Mucosa of stomach (tissue), 1 donor: ENCODE data around the gene NOVA2.

Experiments
- H3K27me3 ChIP-seq: one replicate; pipeline ENCODE4 v1.7.0; 2013; ENCODE audit warnings: mild to moderate bottlenecking, low read length; ENCODE audit not compliant: control insufficient read depth, insufficient read depth
- H3K36me3 ChIP-seq: one replicate; pipeline ENCODE4 v1.7.0; 2013; ENCODE audit warnings: low read length; ENCODE audit not compliant: control insufficient read depth, insufficient read depth
- H3K4me1 ChIP-seq: one replicate; pipeline ENCODE4 v1.7.0; 2013; ENCODE audit warnings: mild to moderate bottlenecking, low read length; ENCODE audit not compliant: control insufficient read depth, insufficient read depth
- H3K4me3 ChIP-seq: one replicate; pipeline ENCODE4 v1.7.0; 2013; ENCODE audit warnings: low read length
- H3K9ac ChIP-seq: one replicate; pipeline ENCODE4 v1.7.0; 2013; ENCODE audit warnings: mild to moderate bottlenecking, low read length, moderate library complexity
- H3K9me3 ChIP-seq: one replicate; pipeline ENCODE4 v1.7.0; 2013; ENCODE audit warnings: mild to moderate bottlenecking, low read length, moderate library complexity; ENCODE audit not compliant: control insufficient read depth
- donor health status: Pancreatic carcinoma.

Gene NOVA2

GRCh38 chr19:46016426-46017094 lies 42.9 kb upstream of the NOVA2 start:
- H3K9ac ChIP-seq = peak overlapping the region; percentile 34
- peaks cover 17% of the 10 kb centered on the region for H3K4me1 ChIP-seq
- peak overlapping the region; percentile 77 for H3K4me3 ChIP-seq
- H3K9me3 ChIP-seq = no peaks in the 10 kb centered on the region
- H3K36me3 ChIP-seq = no peaks in the 10 kb centered on the region
- peaks cover 23% of the 10 kb centered on the region for H3K27me3 ChIP-seq

- Histone ChIP-seq H3K36me3 (no peaks in the 10 kb centered on the region), H3K27me3 (peaks cover 22% of the 10 kb centered on the region), H3K4me1 (peaks cover 17% of the 10 kb centered on the region), H3K9me3 (no peaks in the 10 kb centered on the region), H3K4me3 (peak overlapping the region; percentile 77), H3K9ac (peak overlapping the region; percentile 34)
These were observed 42.2 kb upstream of the NOVA2 start for GRCh38 chr19:46015687-46016425.

GRCh38 chr19:46014941-46015686 lies 41.4 kb upstream of the NOVA2 start:
- Histone ChIP-seq H3K4me1 (peaks cover 17% of the 10 kb centered on the region), H3K9me3 (no peaks in the 10 kb centered on the region), H3K4me3 (peak overlapping the region; percentile 31), H3K9ac (peak overlapping the region; percentile 48), H3K27me3 (peaks cover 22% of the 10 kb centered on the region), H3K36me3 (no peaks in the 10 kb centered on the region)

DNA sequence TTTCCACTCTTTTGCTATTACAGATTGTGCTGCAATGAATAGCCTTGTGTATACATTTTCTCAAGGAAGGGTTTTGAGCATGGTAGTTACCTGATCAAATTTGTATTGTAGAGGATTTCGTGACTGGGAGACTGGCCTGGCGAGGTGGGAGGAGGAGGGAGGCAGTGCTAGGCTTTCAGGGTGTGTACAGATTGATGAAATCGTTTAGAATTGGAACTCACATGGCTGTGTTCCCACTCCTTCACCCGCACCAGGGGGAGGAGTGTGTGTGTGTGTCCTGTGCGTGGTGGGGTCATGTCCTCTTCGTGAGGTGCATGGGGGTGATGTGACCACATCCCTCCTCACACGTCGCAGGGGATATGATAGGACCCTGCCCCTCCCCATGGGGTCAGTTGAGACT lies 40.9 kb upstream of the NOVA2 start:
- H3K9ac ChIP-seq = peak overlapping the region; percentile 48
- H3K36me3 ChIP-seq = no peaks in the 10 kb centered on the region
- no peaks in the 10 kb centered on the region for H3K9me3 ChIP-seq
- H3K4me1 ChIP-seq = peaks cover 17% of the 10 kb centered on the region
- H3K4me3 ChIP-seq = peak overlapping the region; percentile 31
- H3K27me3 ChIP-seq = peaks cover 22% of the 10 kb centered on the region

DNA sequence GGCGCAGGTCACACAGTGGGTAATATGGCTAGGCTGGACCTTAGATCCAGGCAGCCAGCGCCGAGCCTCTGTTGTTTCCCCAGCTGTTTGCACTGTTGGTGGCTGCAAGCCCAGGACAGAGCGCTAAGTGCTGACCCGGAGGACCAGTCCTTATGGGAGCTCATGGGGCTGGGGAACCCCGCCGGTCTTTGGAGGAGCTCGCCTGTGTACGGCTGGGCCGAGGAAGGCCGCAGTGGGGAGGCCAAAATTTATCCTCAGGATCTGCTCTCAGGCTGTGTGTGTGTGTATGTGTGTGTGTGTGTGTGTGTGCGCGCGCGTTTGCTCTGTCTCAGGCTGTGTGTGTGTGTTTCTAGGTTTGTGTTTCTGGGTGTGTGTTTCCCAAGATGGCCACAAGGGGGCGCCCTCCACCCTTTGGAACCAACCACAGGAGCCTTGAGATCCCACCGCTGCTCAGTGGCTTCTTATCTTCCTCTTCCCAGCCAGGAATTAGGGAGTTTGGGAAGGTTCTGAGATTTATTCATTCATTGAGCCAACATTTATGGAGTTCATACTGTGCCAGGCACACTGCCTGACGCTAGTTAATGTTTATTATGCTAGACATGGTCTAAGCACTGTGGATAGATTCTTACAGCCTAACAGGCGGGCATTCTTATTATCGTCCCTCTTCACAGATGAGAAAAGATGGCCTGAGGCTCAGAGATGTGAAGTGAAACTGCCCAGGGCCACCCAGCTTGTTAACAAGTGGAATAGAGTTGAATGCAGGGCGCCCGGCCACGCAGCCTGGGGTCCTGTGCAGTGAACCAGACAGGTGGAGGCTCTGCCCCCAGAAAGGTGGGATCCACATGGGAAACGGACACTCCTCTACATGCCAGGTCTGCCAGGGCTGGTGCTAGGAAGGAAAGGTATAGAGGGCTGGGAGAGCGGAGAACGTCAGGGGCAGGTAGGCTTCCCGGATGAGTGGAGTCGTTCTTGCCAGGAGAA lies 36.2 kb upstream of the NOVA2 start:
- Histone ChIP-seq H3K36me3 (peaks cover 3% of the 10 kb centered on the region), H3K9me3 (no peaks in the 10 kb centered on the region), H3K4me3 (no peak overlapping the region), H3K27me3 (peaks cover 6% of the 10 kb centered on the region), H3K4me1 (peaks cover 5% of the 10 kb centered on the region), H3K9ac (no peak overlapping the region)

DNA sequence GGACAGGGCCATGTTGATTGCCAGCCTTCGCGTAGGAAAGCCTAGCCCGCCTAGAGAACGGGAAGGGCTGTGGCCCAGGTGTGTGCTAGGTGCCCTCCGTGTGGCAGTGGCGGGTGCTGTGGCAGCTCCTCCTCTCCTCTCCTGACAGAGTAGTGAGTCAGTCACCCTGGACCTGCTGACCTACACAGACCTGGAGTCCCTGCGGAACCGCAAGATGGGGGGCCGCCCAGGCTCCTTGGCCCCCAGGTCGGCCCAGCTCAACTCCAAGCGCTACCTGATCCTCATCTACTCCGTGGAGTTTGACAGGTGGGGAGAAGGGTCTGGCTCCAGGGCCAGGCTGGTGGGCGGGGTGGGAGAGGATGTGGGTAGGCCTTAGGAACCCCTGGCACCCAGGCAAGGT lies 32.7 kb upstream of the NOVA2 start:
- Histone ChIP-seq H3K27me3 (no peaks in the 10 kb centered on the region), H3K4me1 (no peaks in the 10 kb centered on the region), H3K36me3 (peaks cover 3% of the 10 kb centered on the region), H3K9ac (no peak overlapping the region), H3K9me3 (no peaks in the 10 kb centered on the region), H3K4me3 (no peak overlapping the region)

- Histone ChIP-seq H3K4me1 (peaks cover 12% of the 10 kb centered on the region), H3K27me3 (peaks cover 10% of the 10 kb centered on the region), H3K36me3 (peaks cover 3% of the 10 kb centered on the region), H3K9me3 (no peaks in the 10 kb centered on the region), H3K9ac (no peak overlapping the region), H3K4me3 (no peak overlapping the region)
These were observed 29.1 kb upstream of the NOVA2 start for GRCh38 chr19:46002678-46003275.

DNA sequence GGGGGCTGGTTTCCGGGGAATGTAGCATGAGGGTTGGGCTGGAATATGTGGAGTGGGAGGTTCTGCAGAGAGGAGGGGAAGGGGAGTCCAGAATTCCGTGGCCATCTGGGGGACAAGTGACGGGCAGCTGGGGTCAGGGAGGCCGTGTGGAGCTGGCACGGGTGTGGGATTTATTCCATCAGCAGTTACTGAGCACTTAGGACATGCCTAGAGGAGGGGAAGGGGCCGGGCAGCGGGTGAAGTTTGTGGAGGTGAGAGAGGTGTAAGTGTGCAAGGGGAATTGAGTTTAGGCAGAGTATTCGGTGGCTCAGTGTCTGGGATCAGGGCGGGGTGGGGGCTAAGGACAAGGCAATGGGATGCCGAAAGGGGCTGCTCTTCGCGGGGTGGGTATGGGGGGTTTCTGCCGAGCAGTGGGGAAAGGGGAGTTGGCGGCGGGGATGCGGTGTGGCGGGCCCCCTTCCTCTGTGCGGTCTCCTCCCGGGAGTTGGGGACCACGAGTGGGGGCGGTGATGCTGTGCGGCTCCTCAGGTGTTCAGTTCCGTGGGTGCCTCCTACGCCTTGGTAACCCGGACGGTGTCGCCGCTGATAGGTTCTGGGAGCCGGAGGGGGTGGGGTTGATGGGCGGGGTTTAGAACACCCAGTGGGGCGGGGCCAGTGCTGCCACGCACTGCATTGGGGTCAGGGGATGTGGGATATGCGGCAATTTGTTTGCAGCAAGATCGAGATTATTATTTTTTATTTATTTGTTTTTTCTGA lies 27.0 kb upstream of the NOVA2 start:
- Histone ChIP-seq H3K36me3 (no peaks in the 10 kb centered on the region), H3K4me1 (peaks cover 18% of the 10 kb centered on the region), H3K9me3 (no peaks in the 10 kb centered on the region), H3K4me3 (peak overlapping the region; percentile 4), H3K27me3 (peaks cover 10% of the 10 kb centered on the region), H3K9ac (no peak overlapping the region)

- no peak overlapping the region for H3K9ac ChIP-seq
- H3K4me3 ChIP-seq = no peak overlapping the region
- H3K36me3 ChIP-seq = no peaks in the 10 kb centered on the region
- H3K27me3 ChIP-seq = peaks cover 10% of the 10 kb centered on the region
- H3K4me1 ChIP-seq = peaks cover 19% of the 10 kb centered on the region
- no peaks in the 10 kb centered on the region for H3K9me3 ChIP-seq
These were observed 26.0 kb upstream of the NOVA2 start for GRCh38 chr19:45999653-46000121.

GRCh38 chr19:45998834-45999233 lies 25.2 kb upstream of the NOVA2 start:
- peaks cover 10% of the 10 kb centered on the region for H3K27me3 ChIP-seq
- no peaks in the 10 kb centered on the region for H3K9me3 ChIP-seq
- H3K4me1 ChIP-seq = peaks cover 19% of the 10 kb centered on the region
- no peak overlapping the region for H3K9ac ChIP-seq
- H3K36me3 ChIP-seq = no peaks in the 10 kb centered on the region
- H3K4me3 ChIP-seq = no peak overlapping the region
